ENCODE data around the gene TRIM56.

DNA sequence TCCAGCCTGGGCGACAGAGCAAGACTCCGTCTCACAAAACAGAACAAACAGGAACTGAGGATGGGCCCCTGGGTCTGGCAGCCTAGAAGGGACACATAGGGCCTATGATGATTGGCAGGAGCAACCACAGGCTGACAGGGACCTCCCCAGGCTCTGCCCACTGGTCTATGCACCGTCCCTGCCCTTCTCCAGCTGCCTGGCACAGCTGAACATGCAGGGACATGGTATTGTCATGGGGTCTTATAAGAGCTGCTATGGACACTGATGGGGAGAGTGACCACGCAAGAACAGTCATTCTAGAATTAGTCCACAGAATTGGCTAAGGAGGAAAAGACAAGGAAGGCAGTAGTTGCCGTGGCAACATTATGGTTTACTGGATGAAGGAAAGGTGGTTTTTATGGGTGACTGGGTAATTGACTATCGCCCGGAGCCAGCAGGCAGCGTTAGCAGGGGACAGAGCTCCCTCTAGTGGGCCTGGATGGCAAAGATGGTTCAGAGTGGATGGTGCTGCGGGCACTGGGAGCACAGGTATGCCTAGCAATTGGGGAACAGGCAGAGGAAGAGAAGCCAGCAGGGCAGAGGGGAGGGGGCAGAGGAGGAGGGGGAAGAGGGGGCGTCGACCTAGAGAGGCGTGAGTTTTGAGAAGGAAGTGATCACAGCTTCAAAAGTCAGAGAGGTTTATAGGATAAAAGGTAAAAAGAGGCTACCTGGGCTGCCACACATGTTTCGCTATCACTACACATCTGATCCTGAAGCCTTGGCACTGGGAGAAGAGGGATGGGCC is 7.8 kb upstream of the TRIM56 start:
- TF ChIP-seq POLR2A (IDR thresholded peaks at IDR 0.05) = no peak
- TF ChIP-seq, protein P1, sequence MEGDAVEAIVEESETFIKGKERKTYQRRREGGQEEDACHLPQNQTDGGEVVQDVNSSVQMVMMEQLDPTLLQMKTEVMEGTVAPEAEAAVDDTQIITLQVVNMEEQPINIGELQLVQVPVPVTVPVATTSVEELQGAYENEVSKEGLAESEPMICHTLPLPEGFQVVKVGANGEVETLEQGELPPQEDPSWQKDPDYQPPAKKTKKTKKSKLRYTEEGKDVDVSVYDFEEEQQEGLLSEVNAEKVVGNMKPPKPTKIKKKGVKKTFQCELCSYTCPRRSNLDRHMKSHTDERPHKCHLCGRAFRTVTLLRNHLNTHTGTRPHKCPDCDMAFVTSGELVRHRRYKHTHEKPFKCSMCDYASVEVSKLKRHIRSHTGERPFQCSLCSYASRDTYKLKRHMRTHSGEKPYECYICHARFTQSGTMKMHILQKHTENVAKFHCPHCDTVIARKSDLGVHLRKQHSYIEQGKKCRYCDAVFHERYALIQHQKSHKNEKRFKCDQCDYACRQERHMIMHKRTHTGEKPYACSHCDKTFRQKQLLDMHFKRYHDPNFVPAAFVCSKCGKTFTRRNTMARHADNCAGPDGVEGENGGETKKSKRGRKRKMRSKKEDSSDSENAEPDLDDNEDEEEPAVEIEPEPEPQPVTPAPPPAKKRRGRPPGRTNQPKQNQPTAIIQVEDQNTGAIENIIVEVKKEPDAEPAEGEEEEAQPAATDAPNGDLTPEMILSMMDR (IDR thresholded peaks at IDR 0.05) = peak; percentile 32 to 78 (median 63)
